ENCODE data around the gene LHX2.

DNA sequence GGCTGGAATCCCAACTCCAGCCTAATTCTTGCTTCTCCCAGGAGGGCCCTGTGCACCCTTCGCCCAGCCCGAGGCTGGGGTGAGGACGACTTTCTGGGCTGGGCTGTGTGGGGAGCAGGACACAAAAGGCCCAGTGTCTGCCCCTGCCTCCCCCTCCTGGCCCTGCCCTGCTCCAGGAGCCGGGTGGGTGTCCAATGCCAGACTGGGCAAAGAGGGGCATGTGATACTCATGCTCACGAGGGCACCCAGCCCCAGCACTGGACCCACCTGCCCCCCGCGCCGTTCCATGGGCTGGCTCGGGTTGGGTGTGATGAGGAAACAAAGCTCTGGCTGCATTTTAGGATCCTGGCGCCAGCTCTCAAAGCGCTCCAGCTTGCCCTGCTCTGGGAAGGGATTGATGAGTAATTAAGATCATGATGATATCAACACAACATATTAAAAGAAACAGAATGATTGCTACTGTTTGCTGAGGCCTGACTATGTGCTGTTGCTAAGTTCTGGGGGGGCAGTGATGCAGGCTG is 30.7 kb downstream of the LHX2 start:
- TF ChIP-seq, protein P1, sequence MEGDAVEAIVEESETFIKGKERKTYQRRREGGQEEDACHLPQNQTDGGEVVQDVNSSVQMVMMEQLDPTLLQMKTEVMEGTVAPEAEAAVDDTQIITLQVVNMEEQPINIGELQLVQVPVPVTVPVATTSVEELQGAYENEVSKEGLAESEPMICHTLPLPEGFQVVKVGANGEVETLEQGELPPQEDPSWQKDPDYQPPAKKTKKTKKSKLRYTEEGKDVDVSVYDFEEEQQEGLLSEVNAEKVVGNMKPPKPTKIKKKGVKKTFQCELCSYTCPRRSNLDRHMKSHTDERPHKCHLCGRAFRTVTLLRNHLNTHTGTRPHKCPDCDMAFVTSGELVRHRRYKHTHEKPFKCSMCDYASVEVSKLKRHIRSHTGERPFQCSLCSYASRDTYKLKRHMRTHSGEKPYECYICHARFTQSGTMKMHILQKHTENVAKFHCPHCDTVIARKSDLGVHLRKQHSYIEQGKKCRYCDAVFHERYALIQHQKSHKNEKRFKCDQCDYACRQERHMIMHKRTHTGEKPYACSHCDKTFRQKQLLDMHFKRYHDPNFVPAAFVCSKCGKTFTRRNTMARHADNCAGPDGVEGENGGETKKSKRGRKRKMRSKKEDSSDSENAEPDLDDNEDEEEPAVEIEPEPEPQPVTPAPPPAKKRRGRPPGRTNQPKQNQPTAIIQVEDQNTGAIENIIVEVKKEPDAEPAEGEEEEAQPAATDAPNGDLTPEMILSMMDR (IDR thresholded peaks at IDR 0.05), result no peak
- no peak for TF ChIP-seq POLR2AphosphoS5 (IDR thresholded peaks at IDR 0.05)
